ENCODE measurements around the gene CDK6.

The CDK6 gene

GRCh38 chr7:92831716-92832533, 4.4 kb downstream of the CDK6 start:
- H3K4me3 ChIP-seq (ENCODE audit: low read depth, low read length) = peak overlapping the region; percentile 73
- TF ChIP-seq CTCF (IDR thresholded peaks at IDR 0.05; ENCODE audit: low read depth, low read length, missing control alignments) = no peak
- DNase-seq (ENCODE audit: low read depth) = peak; percentile 69
- in situ Hi-C loops (cut with HindIII; ENCODE audit: low sequenced_read_pairs) = loop anchor here (25.0 kb wide), 1 partner anchor 205 kb away; no protein-coding TSS in a partner anchor

GRCh38 chr7:92830532-92831110, 5.8 kb downstream of the CDK6 start:
- DNase-seq (ENCODE audit: low read depth) = no peak
- no peak for TF ChIP-seq CTCF (IDR thresholded peaks at IDR 0.05; ENCODE audit: low read depth, low read length, missing control alignments)
- H3K4me3 ChIP-seq (ENCODE audit: low read depth, low read length) = peak overlapping the region; percentile 73
- in situ Hi-C loops (cut with HindIII; ENCODE audit: low sequenced_read_pairs) = loop anchor here (25.0 kb wide), 1 partner anchor 207 kb away; no protein-coding TSS in a partner anchor

GRCh38 chr7:92830027-92830426, 6.3 kb downstream of the CDK6 start:
- TF ChIP-seq CTCF (IDR thresholded peaks at IDR 0.05; ENCODE audit: low read depth, low read length, missing control alignments) = no peak
- peak overlapping the region; percentile 3 for H3K4me3 ChIP-seq (ENCODE audit: low read depth, low read length)
- in situ Hi-C loops (cut with HindIII; ENCODE audit: low sequenced_read_pairs) = loop anchor here (25.0 kb wide), 1 partner anchor 207 kb away; no protein-coding TSS in a partner anchor
- no peak for DNase-seq (ENCODE audit: low read depth)

GRCh38 chr7:92827464-92828120, 8.8 kb downstream of the CDK6 start:
- no peak for TF ChIP-seq CTCF (IDR thresholded peaks at IDR 0.05; ENCODE audit: low read depth, low read length, missing control alignments)
- DNase-seq (ENCODE audit: low read depth) = no peak
- in situ Hi-C loops (cut with HindIII; ENCODE audit: low sequenced_read_pairs) = loop anchor here (25.0 kb wide), 1 partner anchor 210 kb away; no protein-coding TSS in a partner anchor
- no peak overlapping the region for H3K4me3 ChIP-seq (ENCODE audit: low read depth, low read length)

- H3K4me3 ChIP-seq (ENCODE audit: low read depth, low read length) = no peak overlapping the region
- in situ Hi-C loops (cut with HindIII; ENCODE audit: low sequenced_read_pairs) = loop anchor here (25.0 kb wide), 1 partner anchor 211 kb away; no protein-coding TSS in a partner anchor
- no peak for TF ChIP-seq CTCF (IDR thresholded peaks at IDR 0.05; ENCODE audit: low read depth, low read length, missing control alignments)
- no peak for DNase-seq (ENCODE audit: low read depth)
Observed at GRCh38 chr7:92826258-92826938, 10.0 kb downstream of the CDK6 start.
